GM18867 (cell line): Measurements from ENCODE around the gene MINDY4.

Source experiments
- ATAC-seq: cut with Tn5 transposase; IDR thresholded peaks from one replicate; pipeline ENCODE4 v1.9.1; 2021; ENCODE audit warnings: mild to moderate bottlenecking, moderate library complexity; ENCODE audit not compliant: unreplicated experiment

MINDY4 gene

GRCh38 chr7:30771880-30772425 is 736 bp downstream of the MINDY4 start:
- no peak for ATAC-seq

GRCh38 chr7:30772984-30773383 is 1.8 kb downstream of the MINDY4 start:
- ATAC-seq: no peak

GRCh38 chr7:30775992-30776391 is 4.8 kb downstream of the MINDY4 start:
- no peak for ATAC-seq

- ATAC-seq: no peak
Observed at GRCh38 chr7:30776971-30777370, 5.8 kb downstream of the MINDY4 start.

- ATAC-seq: no peak
Observed at GRCh38 chr7:30778255-30779025, 7.2 kb downstream of the MINDY4 start.

DNA sequence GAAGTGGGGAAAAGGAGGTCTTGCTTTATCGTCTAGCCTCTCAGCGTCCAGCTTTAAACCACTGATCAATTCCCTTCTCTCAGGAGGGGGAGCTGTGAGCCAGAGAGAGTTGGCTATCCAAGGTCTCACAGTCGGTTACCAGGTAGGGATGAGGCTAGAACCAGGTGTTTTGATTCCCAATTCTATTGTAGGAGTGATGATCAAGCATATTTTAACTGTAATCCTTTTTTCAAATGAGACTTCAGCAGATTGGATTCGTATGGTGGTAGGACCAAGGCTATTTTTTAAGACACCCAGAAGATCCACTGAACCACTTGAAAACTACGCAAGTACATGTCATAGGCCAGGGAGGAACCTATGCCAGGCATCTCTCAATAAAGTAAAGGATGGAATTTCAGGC is 8.4 kb downstream of the MINDY4 start:
- no peak for ATAC-seq

DNA sequence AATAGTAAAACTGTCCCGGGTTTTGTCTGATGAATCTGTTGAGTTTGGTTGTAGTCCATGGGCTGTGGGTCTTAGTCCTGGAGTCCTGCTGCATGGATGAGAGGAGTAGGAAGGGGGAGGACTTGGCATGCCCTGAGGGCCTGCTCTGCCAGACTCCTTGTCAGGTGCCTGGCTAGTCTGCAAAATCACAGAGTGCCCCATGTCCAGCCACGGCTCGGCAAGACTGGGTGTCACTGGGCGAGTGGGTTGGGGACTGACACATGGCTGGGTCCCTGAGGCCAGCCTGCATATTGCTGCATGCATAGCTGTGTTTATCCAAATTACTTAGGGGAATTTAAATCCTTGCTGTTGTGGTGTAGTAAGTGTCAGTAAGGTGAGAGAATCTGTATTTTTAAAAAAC is 9.7 kb downstream of the MINDY4 start:
- ATAC-seq: no peak

DNA sequence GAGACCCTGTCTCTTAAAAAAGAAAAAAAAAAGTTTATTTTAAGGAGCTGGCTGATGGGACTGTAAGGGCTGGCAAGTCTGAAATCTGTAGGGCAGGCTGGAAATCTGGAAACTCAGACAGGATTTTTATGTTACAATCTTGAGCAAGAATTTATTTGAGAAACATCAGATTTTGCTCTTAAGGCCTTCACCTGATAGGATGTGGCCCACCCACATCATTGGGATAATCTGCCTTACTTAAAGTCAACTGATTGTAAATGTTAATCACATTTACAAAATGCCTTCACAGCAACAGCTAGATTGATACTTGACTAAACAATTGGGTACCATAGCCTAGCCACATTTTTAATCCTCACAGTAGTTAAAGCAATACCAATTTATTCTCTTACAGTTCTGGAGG is 11.5 kb downstream of the MINDY4 start:
- no peak for ATAC-seq

DNA sequence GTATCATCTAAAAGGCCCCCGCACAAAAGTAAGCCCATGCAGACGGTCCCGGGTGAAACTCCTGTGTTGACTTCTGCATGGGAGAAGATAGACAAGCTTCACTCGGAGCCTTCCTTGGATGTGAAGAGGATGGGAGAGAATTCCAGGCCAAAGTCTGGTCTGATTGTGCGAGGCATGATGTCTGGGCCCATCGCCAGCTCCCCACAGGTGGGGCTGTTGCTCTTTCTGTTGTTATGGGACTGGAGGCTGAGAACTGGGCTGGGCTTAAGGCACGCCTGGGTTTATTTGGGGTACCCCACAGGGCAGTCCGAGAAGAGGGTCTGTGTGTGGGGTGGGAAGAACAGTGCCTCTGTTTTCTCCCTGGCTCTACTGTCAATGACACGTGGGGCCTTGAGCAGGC is 14.6 kb downstream of the MINDY4 start:
- ATAC-seq: no peak

DNA sequence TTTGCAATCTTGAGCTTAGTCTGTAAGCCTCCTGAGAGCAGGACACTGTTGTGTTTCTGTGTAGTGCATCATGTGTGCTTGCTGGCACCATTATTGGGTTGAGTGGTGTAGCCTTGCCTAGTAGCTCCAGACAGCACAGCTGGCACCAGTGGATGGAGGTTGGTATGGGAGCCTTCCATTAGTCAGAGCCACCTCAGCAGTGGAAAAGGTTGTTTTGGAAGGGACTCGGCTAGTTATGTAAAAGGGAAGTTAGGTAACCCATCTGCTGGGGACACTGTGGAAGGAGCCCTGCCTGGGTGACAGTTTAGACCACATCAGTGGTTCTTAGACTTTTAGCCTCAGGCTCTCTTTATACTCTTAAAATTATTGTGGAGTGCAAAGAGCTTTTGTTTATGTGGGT is 16.3 kb downstream of the MINDY4 start:
- no peak for ATAC-seq

GRCh38 chr7:30788640-30789333 is 17.6 kb downstream of the MINDY4 start:
- ATAC-seq: no peak

DNA sequence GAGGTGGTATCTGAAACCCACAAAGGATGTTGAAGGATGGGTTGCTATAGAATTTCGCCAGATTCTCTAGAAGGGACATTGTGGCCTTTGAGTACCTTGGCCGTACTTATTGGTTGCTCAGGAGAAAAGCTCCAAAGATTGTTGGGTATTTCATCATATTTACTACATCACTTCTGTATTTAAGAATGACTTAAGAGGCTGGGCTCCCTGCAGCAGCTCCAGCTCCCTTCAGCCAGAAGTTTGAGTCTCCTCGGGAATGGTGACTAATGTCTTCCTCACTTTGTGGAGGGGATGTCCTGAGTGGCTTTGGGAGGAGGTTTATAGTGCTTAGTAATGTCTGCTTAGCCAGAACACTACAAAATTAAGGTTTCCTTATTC is 18.1 kb downstream of the MINDY4 start:
- ATAC-seq: no peak

DNA sequence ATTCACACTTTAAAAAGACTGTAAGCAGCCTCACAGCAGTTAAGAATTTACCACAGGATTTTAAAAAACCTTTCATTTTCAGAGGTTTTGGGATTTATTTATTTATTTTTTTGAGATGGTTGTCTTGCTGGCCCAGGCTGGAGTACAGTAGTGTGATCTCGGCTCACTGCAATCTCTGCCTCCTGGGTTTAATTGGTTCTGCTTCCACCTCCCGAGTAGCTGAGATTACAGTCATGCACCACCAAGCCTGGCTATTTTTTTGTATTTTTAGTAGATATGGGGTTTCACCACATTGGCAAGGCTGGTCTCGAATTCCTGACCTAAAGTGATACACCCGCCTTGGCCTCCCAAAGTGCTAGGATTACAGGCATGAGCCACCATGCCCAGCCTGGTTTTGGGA is 19.1 kb downstream of the MINDY4 start:
- ATAC-seq: no peak

- no peak for ATAC-seq
Observed at GRCh38 chr7:30791114-30791513, 19.9 kb downstream of the MINDY4 start.

DNA sequence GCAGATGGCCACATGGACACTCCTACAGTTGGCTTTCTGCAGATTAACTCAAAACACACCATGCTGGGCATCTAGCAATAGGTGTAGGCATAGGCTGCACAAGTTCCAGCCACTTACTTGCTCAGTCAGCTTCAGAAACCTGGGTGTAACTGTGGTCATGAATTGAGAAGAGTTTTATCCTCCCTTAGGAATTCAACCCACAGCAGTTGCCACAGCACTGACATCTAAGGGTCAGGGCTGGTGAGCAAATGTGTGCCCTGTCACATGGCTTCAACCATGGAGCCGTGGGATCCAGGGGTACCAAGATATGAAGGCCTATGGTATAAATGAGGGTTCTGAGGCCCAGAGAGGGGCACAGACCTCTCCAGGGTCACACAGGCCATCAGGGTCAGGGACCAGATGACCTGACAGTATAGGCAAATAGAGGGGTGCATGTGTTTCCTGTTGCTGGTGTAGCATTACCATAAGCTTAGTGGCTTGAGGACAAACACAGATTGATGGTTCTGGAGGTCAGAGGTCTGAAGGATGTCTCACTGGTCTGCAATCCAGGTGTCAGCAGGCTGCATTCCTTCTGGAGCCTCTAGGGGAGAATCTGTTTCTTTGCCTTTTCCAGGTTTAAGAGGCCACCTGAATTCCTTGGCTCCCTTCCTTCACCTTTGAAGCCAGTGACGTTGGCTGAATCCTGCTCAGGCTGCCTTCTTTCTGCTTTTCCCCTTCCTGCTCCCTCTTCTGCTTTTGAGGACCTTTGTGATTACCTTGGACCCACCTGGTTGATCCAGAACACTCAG is 24.1 kb downstream of the MINDY4 start:
- ATAC-seq: no peak

GRCh38 chr7:30796105-30796869 is 25.1 kb downstream of the MINDY4 start:
- ATAC-seq: no peak

- ATAC-seq: no peak
Observed at GRCh38 chr7:30797176-30798040, 26.2 kb downstream of the MINDY4 start.

DNA sequence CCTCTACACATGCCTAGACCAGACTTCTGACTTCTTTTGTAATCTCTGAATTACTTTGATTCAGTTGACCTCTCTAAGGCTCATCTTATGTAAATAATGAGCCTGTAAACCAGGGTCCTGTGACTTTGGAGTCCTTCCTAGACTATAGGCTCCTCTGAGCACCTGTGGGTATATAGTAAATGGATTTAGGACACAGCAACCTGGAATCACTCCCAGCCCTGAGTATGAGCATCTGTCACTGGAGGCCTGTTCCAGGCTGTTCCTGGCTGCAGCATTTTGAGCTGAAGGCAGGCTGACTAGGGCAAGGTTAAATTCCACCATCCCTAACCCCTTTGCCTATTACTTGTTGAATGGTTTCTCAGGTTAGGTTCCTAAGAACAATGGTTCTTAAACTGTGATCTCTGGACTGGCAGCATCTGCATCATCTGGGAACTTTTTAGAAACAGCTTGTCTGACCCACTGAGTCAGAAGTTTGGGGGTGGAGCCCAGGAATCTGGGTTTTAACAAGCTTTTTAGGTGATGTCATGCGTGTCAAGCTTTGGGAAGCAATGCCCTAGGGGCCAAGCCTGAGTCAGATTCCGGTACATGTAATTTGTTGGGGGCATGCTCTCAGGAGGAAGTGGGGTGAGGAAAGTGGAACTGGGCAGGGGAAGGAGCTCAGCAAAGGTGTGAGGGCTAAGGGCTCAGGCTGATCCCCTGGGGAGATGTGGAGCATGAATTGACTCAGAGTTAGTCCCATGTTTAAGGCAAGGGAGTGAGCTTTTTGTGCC is 28.2 kb downstream of the MINDY4 start:
- ATAC-seq: peak; percentile 75
